DND-41 (cell line): ENCODE measurements around the gene FERMT2.

ENCODE experiments used
- ATAC-seq: fragments of 200-7000 bp; cut with Tn5 transposase; 3 replicates; pipeline ENCODE4 v1.9.1; 2021; ENCODE audit warnings: low read depth; ENCODE audit not compliant: insufficient read depth
- DNase-seq: peaks from one replicate; pipeline ENCODE4 v3.0.0-alpha.2; 2020
- H2AFZ ChIP-seq: 2 replicates; pipeline ENCODE4 v1.6.0; 2012; ENCODE audit warnings: low read depth, low read length
- H3K27ac ChIP-seq: 2 replicates; pipeline ENCODE4 v1.5.1; 2012; ENCODE audit warnings: low read length, inconsistent platforms
- H3K27me3 ChIP-seq: fragments of 200-600 bp; sonication (generic); 2 replicates; pipeline ENCODE4 v1.6.0; 2012; ENCODE audit warnings: low read length, mild to moderate bottlenecking, inconsistent platforms; ENCODE audit not compliant: insufficient read depth, poor library complexity
- H3K36me3 ChIP-seq: 2 replicates; pipeline ENCODE4 v1.5.1; 2012; ENCODE audit warnings: low read length, inconsistent platforms; ENCODE audit not compliant: insufficient read depth
- H3K4me1 ChIP-seq: 2 replicates; pipeline ENCODE4 v1.5.1; 2012; ENCODE audit warnings: mild to moderate bottlenecking, low read length; ENCODE audit not compliant: insufficient read depth
- H3K4me2 ChIP-seq: 2 replicates; pipeline ENCODE4 v1.6.0; 2012; ENCODE audit warnings: mild to moderate bottlenecking, moderate library complexity, low read length, inconsistent platforms; ENCODE audit not compliant: insufficient read depth
- H3K4me3 ChIP-seq, 2 experiments: fragments of 200-600 bp in 1 of 2; shearing (Covaris generic) in 1 of 2; 2 replicates each; pipeline ENCODE4 v1.5.1; 2012 to 2016; ENCODE audit warnings: inconsistent platforms in 2 of 2, low read length in 2 of 2, mild to moderate bottlenecking in 2 of 2, low read depth in 1 of 2, moderate library complexity in 1 of 2
- H3K79me2 ChIP-seq: 2 replicates; pipeline ENCODE4 v1.6.0; 2012; ENCODE audit warnings: low read length, inconsistent platforms; ENCODE audit not compliant: insufficient read depth
- H3K9ac ChIP-seq: 2 replicates; pipeline ENCODE4 v1.6.0; 2012; ENCODE audit warnings: low read depth, mild to moderate bottlenecking, inconsistent platforms, low read length, moderate library complexity
- H3K9me3 ChIP-seq: 2 replicates; pipeline ENCODE4 v1.5.1; 2012; ENCODE audit warnings: low read length, moderate library complexity, mild to moderate bottlenecking, inconsistent platforms; ENCODE audit not compliant: insufficient read depth, severe bottlenecking
- H4K20me1 ChIP-seq: 2 replicates; pipeline ENCODE4 v1.6.0; 2012; ENCODE audit warnings: low read length; ENCODE audit not compliant: insufficient read depth
- EZH2 ChIP-seq: IDR thresholded peaks from 3 replicates; pipeline ENCODE4 v1.6.1; 2012; ENCODE audit warnings: borderline replicate concordance, low read depth, mild to moderate bottlenecking, moderate library complexity, low read length, inconsistent platforms; ENCODE audit not compliant: severe bottlenecking
- TF ChIP-seq, protein P1 (sequence below): IDR thresholded peaks from 2 replicates; pipeline ENCODE4 v1.5.1; 2012; ENCODE audit warnings: borderline replicate concordance, low read length, moderate library complexity, mild to moderate bottlenecking; ENCODE audit not compliant: poor library complexity, severe bottlenecking; ENCODE audit errors: extremely low read depth

FERMT2 gene

DNA sequence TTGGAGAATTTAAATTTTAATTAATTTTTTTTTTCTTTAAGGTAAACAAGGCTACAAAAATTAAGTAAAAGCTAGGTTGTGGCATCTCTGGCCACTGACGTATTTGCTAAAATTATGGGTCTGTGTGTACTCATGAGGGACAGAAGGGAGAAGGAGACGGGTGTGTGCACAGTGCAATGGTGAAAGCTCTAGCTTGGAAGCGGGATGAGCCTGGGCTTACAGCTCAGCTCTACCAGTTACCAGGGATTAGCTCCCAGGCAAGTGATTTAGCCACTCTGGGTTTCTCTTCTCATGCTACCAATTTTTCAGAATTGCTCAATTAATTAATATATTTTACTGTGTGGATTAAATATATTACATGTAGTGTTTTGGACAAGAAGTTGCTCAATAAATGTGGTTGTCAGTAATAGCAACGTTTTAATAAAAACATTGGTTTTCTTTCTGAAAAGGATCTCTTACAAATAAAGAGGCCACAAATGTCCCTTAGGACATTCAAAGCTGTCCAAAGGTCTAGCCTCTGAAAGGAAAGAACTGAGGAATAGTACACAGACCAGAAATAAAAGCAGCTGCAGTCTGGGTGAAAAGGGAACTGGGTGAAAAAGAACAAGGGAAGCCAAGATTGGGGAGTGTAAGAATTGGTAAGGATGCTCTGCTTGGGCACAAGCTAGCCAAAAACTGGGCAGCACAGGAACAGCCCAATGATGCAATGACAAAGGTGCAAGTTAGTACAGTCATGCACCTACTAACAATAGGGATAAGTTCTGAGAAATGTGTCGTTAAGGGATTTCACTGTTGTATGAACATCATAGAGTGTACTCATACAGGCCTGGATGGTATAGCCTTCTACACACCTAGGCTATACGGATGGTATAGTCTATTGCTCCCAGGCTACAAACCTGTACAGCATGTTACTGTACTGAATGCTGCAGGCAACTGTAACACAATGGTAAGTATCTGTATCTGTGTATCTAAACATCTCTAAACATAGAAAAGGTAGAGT lies 61.7 kb downstream of the FERMT2 start:
- Histone ChIP-seq H3K27ac (no peak overlapping the region), H3K79me2 (peaks cover 3% of the 10 kb centered on the region; the same call in 1 of the 2 replicates), H3K4me1 (peaks cover under 1% of the 10 kb centered on the region; the same call in 1 of the 2 replicates), H3K4me2 (no peak overlapping the region), H3K36me3 (peaks cover 21% of the 10 kb centered on the region), H3K27me3 (no peaks in the 10 kb centered on the region), H3K9ac (no peak overlapping the region), H2AFZ (no peak overlapping the region), H4K20me1 (no peaks in the 10 kb centered on the region), H3K4me3 (no peak overlapping the region), H3K9me3 (no peaks in the 10 kb centered on the region)
- ATAC-seq: no peak
- TF ChIP-seq, protein P1, sequence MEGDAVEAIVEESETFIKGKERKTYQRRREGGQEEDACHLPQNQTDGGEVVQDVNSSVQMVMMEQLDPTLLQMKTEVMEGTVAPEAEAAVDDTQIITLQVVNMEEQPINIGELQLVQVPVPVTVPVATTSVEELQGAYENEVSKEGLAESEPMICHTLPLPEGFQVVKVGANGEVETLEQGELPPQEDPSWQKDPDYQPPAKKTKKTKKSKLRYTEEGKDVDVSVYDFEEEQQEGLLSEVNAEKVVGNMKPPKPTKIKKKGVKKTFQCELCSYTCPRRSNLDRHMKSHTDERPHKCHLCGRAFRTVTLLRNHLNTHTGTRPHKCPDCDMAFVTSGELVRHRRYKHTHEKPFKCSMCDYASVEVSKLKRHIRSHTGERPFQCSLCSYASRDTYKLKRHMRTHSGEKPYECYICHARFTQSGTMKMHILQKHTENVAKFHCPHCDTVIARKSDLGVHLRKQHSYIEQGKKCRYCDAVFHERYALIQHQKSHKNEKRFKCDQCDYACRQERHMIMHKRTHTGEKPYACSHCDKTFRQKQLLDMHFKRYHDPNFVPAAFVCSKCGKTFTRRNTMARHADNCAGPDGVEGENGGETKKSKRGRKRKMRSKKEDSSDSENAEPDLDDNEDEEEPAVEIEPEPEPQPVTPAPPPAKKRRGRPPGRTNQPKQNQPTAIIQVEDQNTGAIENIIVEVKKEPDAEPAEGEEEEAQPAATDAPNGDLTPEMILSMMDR: no peak
- no peak for TF ChIP-seq EZH2
- no peak for DNase-seq

DNA sequence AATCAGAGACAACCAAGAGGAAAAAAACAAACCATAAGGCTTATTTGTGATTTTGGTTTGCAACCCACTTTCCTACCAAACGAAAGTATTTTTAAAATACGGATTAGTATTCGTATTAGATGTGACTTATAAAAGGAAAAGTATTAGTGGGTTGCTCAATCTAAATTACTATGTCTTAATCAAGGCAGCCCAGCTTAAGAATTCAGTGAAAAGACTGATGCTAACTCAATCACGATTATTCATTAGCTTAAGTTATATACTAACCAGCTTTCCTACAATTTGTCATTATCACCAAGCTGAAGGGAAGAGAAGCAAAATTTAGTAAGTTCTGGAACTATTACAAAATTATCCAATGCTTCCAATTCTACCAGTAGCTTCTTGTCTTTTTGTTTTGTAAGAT lies 62.7 kb downstream of the FERMT2 start:
- no peak for DNase-seq
- no peaks in the 10 kb centered on the region for H3K27me3 ChIP-seq
- H3K9me3 ChIP-seq: no peaks in the 10 kb centered on the region
- ATAC-seq: no peak
- no peak overlapping the region for H3K4me2 ChIP-seq
- TF ChIP-seq EZH2: no peak
- TF ChIP-seq, protein P1: no peak
- no peak overlapping the region for H3K9ac ChIP-seq
- H3K79me2 ChIP-seq: no peaks in the 10 kb centered on the region
- no peak overlapping the region for H2AFZ ChIP-seq
- H3K36me3 ChIP-seq: peaks cover 24% of the 10 kb centered on the region
- H4K20me1 ChIP-seq: no peaks in the 10 kb centered on the region
- no peaks in the 10 kb centered on the region for H3K4me1 ChIP-seq
- H3K4me3 ChIP-seq: no peak overlapping the region
- no peak overlapping the region for H3K27ac ChIP-seq

DNA sequence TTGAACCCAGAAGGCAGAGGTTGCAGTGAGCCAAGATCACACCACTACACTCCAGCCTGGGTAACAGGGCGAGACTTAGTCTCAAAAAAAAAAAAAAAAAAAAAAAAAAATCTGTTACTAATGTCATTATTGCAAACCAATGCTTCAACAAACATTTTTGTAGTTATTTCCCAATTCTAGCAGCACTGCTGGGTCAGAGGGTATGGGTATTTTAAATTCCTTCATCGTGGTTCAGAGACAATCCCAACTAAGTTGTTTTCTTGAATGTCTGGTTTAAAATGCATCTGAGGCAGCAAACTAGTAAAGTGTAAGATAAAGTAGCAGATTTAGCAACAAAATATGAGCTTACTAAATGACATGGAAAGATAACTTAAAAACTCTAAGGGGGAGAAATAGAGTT lies 65.6 kb downstream of the FERMT2 start:
- H3K4me3 ChIP-seq: no peak overlapping the region
- DNase-seq (no peak), ATAC-seq (no peak)
- peaks cover 16% of the 10 kb centered on the region; the same call in 1 of the 2 replicates for H3K36me3 ChIP-seq
- H3K4me2 ChIP-seq: no peak overlapping the region
- no peak overlapping the region for H3K27ac ChIP-seq
- no peak overlapping the region for H3K9ac ChIP-seq
- no peaks in the 10 kb centered on the region for H3K79me2 ChIP-seq
- H2AFZ ChIP-seq: no peak overlapping the region
- H3K9me3 ChIP-seq: no peaks in the 10 kb centered on the region
- no peaks in the 10 kb centered on the region for H4K20me1 ChIP-seq
- H3K4me1 ChIP-seq: no peaks in the 10 kb centered on the region
- no peak for TF ChIP-seq EZH2
- TF ChIP-seq, protein P1: no peak
- H3K27me3 ChIP-seq: no peaks in the 10 kb centered on the region
